GM23338 (cell line): Measurements from ENCODE around the gene PKLR. TPM values are rescaled to one million over a fixed set of nuclear protein-coding genes. Genes with fewer than 3 reads are reported as not detected.
"Not testable (repeated sequence)": the region's sequence is repeated elsewhere in the genome, so short reads cannot be mapped to it uniquely, and the experiment has no call there.

Source experiments
- ATAC-seq: fragments of 200-7000 bp; cut with Tn5 transposase; 3 replicates; pipeline ENCODE4 v1.9.1; 2020
- DNase-seq: peaks from one replicate; pipeline ENCODE4 v3.0.0-alpha.2; 2015; ENCODE audit warnings: low spot score
- H2AFZ ChIP-seq: fragments of 200-600 bp; sonication (generic); 2 replicates; pipeline ENCODE4 v1.8.0; 2016; ENCODE audit warnings: antibody characterized with exemption, mild to moderate bottlenecking, moderate library complexity
- H3F3A ChIP-seq: fragments of 200-600 bp; sonication (generic); replicated peaks from 2 replicates; pipeline ENCODE4 v1.8.0; 2017; ENCODE audit warnings: antibody characterized with exemption, mixed run types, low read depth
- H3K27ac ChIP-seq: fragments of 200-600 bp; sonication (generic); 2 replicates; pipeline ENCODE4 v1.6.1; 2016; ENCODE audit warnings: low read depth
- H3K27me3 ChIP-seq: fragments of 200-600 bp; sonication (generic); 2 replicates; pipeline ENCODE4 v1.8.0; 2016; ENCODE audit warnings: mild to moderate bottlenecking, mixed run types, moderate library complexity; ENCODE audit not compliant: insufficient read depth
- H3K36me3 ChIP-seq: fragments of 200-600 bp; sonication (generic); 2 replicates; pipeline ENCODE4 v1.8.0; 2016; ENCODE audit warnings: mild to moderate bottlenecking; ENCODE audit not compliant: insufficient read depth
- H3K4me1 ChIP-seq: fragments of 200-600 bp; sonication (generic); 2 replicates; pipeline ENCODE4 v1.8.0; 2016; ENCODE audit warnings: mild to moderate bottlenecking, moderate library complexity; ENCODE audit not compliant: insufficient read depth
- H3K4me2 ChIP-seq: fragments of 200-600 bp; sonication (generic); 2 replicates; pipeline ENCODE4 v1.7.1; 2017; ENCODE audit warnings: mixed run types
- H3K4me3 ChIP-seq: fragments of 200-600 bp; sonication (generic); 2 replicates; pipeline ENCODE4 v1.6.1; 2016; ENCODE audit warnings: mixed run types
- H3K79me2 ChIP-seq: fragments of 200-600 bp; sonication (generic); replicated peaks from 2 replicates; pipeline ENCODE4 v1.8.0; 2017; ENCODE audit warnings: mild to moderate bottlenecking; ENCODE audit not compliant: insufficient read depth
- H3K9me2 ChIP-seq: fragments of 200-600 bp; sonication (generic); 2 replicates; pipeline ENCODE4 v1.8.0; 2017; ENCODE audit not compliant: insufficient read depth
- H4K20me1 ChIP-seq: fragments of 200-600 bp; sonication (generic); replicated peaks from 2 replicates; pipeline ENCODE4 v1.8.0; 2017; ENCODE audit warnings: mild to moderate bottlenecking; ENCODE audit not compliant: insufficient read depth
- H3K27ac Mint-ChIP-seq: 2 replicates; pipeline ENCODE4 v1.8.0; 2020; ENCODE audit warnings: inconsistent platforms, mild to moderate bottlenecking, moderate library complexity, mixed read lengths
- H3K27me3 Mint-ChIP-seq: 3 replicates; pipeline ENCODE4 v1.8.0; 2022; ENCODE audit warnings: low read depth, mild to moderate bottlenecking, moderate library complexity, mixed read lengths, inconsistent platforms; ENCODE audit not compliant: insufficient read depth, poor library complexity
- H3K36me3 Mint-ChIP-seq: 3 replicates; pipeline ENCODE4 v1.8.0; 2021; ENCODE audit warnings: low read depth, mild to moderate bottlenecking, inconsistent platforms, moderate library complexity, mixed read lengths
- H3K4me1 Mint-ChIP-seq: 3 replicates; pipeline ENCODE4 v1.8.0; 2020; ENCODE audit warnings: mild to moderate bottlenecking, inconsistent platforms, mixed read lengths
- H3K4me3 Mint-ChIP-seq: 3 replicates; pipeline ENCODE4 v1.8.0; 2021; ENCODE audit warnings: moderate library complexity, mild to moderate bottlenecking, inconsistent platforms, mixed read lengths
- H3K9me3 Mint-ChIP-seq: 3 replicates; pipeline ENCODE4 v1.8.0; 2020; ENCODE audit warnings: moderate library complexity, mild to moderate bottlenecking, inconsistent platforms, mixed read lengths
- CTCF ChIP-seq, 2 experiments: fragments of 200-600 bp in 1 of 2; sonication (generic) in 1 of 2; conservative IDR thresholded peaks; 2 replicates each; pipeline versions ENCODE4 v1.5.1 to v1.6.1; 2016 to 2017; ENCODE audit warnings: antibody characterized with exemption in 2 of 2, low read depth in 2 of 2, mild to moderate bottlenecking in 2 of 2, moderate library complexity in 1 of 2
- EZH2phosphoT487 ChIP-seq: fragments of 200-600 bp; sonication (generic); IDR thresholded peaks from one replicate; pipeline ENCODE4 v1.8.1; 2018; ENCODE audit warnings: antibody characterized with exemption; ENCODE audit not compliant: unreplicated experiment
- JUNB ChIP-seq: IDR thresholded peaks from one replicate; pipeline ENCODE4 v1.6.1; 2016; ENCODE audit warnings: antibody characterized with exemption; ENCODE audit not compliant: unreplicated experiment
- POLR2AphosphoS5 ChIP-seq: IDR thresholded peaks from 2 replicates; pipeline ENCODE4 v1.6.1; 2016; ENCODE audit warnings: antibody characterized with exemption, low read depth
- STAT1 ChIP-seq: IDR thresholded peaks from one replicate; pipeline ENCODE4 v1.6.1; 2016; ENCODE audit warnings: antibody characterized with exemption; ENCODE audit not compliant: unreplicated experiment
- ZNF114 ChIP-seq: fragments of 250-450 bp; sonication (Bioruptor Pico); IDR thresholded peaks from 2 replicates; pipeline ENCODE4 v1.5.0; 2020; ENCODE audit warnings: mild to moderate bottlenecking, moderate library complexity
- polyA plus RNA-seq: library from polyadenylated mRNA; unstranded; fragments of >200 nt; fragmentation: Nextera tagmentation; extraction: Ambion mirVana; gene quantifications from 2 replicates; pipeline ENCODE4 v1.2.1, GENCODE V29; 2016
- total RNA-seq: library from RNA; depleted of rRNA; stranded (reverse); fragments of >200 nt; shearing (Covaris generic); gene quantifications from 2 replicates; pipeline ENCODE4 v1.2.3, GENCODE V29; 2014
- TF ChIP-seq, protein P1 (sequence below): fragments of 250-450 bp; sonication (Bioruptor Pico); IDR thresholded peaks from 2 replicates; pipeline ENCODE4 v1.5.0; 2020; ENCODE audit warnings: mild to moderate bottlenecking, moderate library complexity
- TF ChIP-seq, protein P2 (sequence below): IDR thresholded peaks from one replicate; pipeline ENCODE4 v1.6.1; 2018; ENCODE audit warnings: antibody characterized with exemption; ENCODE audit not compliant: unreplicated experiment
- TF ChIP-seq, protein P3 (sequence below): IDR thresholded peaks from 2 replicates; pipeline ENCODE4 v1.6.1; 2016; ENCODE audit warnings: antibody characterized with exemption

The PKLR gene
- total and polyA plus RNA-seq, 2 experiments from 2014 or later, result 2.0 to 3.7 TPM

- Histone ChIP-seq H3K4me2 (no peak overlapping the region), H4K20me1 (peaks cover 8% of the 10 kb centered on the region), H3K27ac (no peak overlapping the region), H3K27me3 (no peaks in the 10 kb centered on the region), H3K4me3 (no peak overlapping the region), H3K79me2 (0 out of 2 replicates have a peak, but pooled peaks cover 5% of the 10 kb centered on the region), H2AFZ (no peak overlapping the region), H3K9me2 (no peaks in the 10 kb centered on the region), H3K4me1 (peaks cover 5% of the 10 kb centered on the region; the same call in 1 of the 2 replicates), H3F3A (peaks cover 15% of the 10 kb centered on the region), H3K36me3 (peaks cover 16% of the 10 kb centered on the region)
- Mint-ChIP-seq H3K9me3 (no peaks in the 10 kb centered on the region), H3K4me3 (no peak overlapping the region), H3K27ac (no peak overlapping the region), H3K4me1 (peaks cover 9% of the 10 kb centered on the region), H3K36me3 (peaks cover 36% of the 10 kb centered on the region), H3K27me3 (no peaks in the 10 kb centered on the region)
- DNase-seq (no peak), ATAC-seq (no peak)
- TF ChIP-seq CTCF (conservative IDR thresholded peaks at IDR 0.05; ENCODE audit: low read depth in 2 of 2) (no peak), ZNF114 (no peak), POLR2AphosphoS5 (no peak), STAT1 (no peak), EZH2phosphoT487 (no peak), JUNB (no peak)
- TF ChIP-seq, protein P1, sequence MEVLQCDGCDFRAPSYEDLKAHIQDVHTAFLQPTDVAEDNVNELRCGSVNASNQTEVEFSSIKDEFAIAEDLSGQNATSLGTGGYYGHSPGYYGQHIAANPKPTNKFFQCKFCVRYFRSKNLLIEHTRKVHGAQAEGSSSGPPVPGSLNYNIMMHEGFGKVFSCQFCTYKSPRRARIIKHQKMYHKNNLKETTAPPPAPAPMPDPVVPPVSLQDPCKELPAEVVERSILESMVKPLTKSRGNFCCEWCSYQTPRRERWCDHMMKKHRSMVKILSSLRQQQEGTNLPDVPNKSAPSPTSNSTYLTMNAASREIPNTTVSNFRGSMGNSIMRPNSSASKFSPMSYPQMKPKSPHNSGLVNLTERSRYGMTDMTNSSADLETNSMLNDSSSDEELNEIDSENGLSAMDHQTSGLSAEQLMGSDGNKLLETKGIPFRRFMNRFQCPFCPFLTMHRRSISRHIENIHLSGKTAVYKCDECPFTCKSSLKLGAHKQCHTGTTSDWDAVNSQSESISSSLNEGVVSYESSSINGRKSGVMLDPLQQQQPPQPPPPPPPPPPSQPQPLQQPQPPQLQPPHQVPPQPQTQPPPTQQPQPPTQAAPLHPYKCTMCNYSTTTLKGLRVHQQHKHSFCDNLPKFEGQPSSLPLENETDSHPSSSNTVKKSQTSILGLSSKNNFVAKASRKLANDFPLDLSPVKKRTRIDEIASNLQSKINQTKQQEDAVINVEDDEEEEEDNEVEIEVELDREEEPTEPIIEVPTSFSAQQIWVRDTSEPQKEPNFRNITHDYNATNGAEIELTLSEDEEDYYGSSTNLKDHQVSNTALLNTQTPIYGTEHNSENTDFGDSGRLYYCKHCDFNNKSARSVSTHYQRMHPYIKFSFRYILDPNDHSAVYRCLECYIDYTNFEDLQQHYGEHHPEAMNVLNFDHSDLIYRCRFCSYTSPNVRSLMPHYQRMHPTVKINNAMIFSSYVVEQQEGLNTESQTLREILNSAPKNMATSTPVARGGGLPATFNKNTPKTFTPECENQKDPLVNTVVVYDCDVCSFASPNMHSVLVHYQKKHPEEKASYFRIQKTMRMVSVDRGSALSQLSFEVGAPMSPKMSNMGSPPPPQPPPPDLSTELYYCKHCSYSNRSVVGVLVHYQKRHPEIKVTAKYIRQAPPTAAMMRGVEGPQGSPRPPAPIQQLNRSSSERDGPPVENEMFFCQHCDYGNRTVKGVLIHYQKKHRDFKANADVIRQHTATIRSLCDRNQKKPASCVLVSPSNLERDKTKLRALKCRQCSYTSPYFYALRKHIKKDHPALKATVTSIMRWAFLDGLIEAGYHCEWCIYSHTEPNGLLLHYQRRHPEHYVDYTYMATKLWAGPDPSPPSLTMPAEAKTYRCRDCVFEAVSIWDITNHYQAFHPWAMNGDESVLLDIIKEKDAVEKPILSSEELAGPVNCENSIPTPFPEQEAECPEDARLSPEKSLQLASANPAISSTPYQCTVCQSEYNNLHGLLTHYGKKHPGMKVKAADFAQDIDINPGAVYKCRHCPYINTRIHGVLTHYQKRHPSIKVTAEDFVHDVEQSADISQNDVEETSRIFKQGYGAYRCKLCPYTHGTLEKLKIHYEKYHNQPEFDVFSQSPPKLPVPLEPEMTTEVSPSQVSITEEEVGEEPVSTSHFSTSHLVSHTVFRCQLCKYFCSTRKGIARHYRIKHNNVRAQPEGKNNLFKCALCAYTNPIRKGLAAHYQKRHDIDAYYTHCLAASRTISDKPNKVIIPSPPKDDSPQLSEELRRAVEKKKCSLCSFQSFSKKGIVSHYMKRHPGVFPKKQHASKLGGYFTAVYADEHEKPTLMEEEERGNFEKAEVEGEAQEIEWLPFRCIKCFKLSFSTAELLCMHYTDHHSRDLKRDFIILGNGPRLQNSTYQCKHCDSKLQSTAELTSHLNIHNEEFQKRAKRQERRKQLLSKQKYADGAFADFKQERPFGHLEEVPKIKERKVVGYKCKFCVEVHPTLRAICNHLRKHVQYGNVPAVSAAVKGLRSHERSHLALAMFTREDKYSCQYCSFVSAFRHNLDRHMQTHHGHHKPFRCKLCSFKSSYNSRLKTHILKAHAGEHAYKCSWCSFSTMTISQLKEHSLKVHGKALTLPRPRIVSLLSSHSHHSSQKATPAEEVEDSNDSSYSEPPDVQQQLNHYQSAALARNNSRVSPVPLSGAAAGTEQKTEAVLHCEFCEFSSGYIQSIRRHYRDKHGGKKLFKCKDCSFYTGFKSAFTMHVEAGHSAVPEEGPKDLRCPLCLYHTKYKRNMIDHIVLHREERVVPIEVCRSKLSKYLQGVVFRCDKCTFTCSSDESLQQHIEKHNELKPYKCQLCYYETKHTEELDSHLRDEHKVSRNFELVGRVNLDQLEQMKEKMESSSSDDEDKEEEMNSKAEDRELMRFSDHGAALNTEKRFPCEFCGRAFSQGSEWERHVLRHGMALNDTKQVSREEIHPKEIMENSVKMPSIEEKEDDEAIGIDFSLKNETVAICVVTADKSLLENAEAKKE (CRISPR knock-in tag), result no peak
- TF ChIP-seq, protein P2, sequence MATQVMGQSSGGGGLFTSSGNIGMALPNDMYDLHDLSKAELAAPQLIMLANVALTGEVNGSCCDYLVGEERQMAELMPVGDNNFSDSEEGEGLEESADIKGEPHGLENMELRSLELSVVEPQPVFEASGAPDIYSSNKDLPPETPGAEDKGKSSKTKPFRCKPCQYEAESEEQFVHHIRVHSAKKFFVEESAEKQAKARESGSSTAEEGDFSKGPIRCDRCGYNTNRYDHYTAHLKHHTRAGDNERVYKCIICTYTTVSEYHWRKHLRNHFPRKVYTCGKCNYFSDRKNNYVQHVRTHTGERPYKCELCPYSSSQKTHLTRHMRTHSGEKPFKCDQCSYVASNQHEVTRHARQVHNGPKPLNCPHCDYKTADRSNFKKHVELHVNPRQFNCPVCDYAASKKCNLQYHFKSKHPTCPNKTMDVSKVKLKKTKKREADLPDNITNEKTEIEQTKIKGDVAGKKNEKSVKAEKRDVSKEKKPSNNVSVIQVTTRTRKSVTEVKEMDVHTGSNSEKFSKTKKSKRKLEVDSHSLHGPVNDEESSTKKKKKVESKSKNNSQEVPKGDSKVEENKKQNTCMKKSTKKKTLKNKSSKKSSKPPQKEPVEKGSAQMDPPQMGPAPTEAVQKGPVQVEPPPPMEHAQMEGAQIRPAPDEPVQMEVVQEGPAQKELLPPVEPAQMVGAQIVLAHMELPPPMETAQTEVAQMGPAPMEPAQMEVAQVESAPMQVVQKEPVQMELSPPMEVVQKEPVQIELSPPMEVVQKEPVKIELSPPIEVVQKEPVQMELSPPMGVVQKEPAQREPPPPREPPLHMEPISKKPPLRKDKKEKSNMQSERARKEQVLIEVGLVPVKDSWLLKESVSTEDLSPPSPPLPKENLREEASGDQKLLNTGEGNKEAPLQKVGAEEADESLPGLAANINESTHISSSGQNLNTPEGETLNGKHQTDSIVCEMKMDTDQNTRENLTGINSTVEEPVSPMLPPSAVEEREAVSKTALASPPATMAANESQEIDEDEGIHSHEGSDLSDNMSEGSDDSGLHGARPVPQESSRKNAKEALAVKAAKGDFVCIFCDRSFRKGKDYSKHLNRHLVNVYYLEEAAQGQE, result no peak
- TF ChIP-seq, protein P3, sequence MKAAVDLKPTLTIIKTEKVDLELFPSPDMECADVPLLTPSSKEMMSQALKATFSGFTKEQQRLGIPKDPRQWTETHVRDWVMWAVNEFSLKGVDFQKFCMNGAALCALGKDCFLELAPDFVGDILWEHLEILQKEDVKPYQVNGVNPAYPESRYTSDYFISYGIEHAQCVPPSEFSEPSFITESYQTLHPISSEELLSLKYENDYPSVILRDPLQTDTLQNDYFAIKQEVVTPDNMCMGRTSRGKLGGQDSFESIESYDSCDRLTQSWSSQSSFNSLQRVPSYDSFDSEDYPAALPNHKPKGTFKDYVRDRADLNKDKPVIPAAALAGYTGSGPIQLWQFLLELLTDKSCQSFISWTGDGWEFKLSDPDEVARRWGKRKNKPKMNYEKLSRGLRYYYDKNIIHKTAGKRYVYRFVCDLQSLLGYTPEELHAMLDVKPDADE, result no peak
These were observed 28.9 kb upstream of the PKLR start for GRCh38 chr1:155329980-155330598.

DNA sequence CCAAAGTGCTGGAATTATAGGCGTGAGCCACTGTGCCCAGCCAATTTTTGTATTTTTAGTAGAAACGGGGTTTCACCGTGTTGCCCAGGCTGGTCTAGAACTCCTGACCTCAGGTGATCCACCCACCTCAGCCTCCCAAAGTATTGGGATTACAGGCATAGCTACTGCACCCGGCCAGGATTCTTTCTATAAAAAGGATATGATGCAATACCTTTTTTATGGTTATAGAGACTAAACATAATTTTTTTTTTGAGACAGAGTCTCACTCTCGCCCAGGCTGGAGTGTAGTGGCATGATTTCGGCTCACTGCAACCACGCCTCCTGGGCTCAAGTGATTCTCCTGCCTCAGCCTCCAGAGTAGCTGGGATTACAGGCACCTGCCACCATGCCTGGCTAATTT lies 27.6 kb upstream of the PKLR start:
- H3K27ac Mint-ChIP-seq, H3K9me3 Mint-ChIP-seq, H3K79me2 ChIP-seq, H4K20me1 ChIP-seq, H2AFZ ChIP-seq, DNase-seq, H3K4me2 ChIP-seq, H3K4me3 ChIP-seq, ATAC-seq, H3K4me3 Mint-ChIP-seq, H3K27me3 ChIP-seq, H3K9me2 ChIP-seq, H3K27me3 Mint-ChIP-seq, H3K27ac ChIP-seq, H3K4me1 Mint-ChIP-seq, H3K4me1 ChIP-seq: not testable (repeated sequence)
- peaks cover 32% of the 10 kb centered on the region for H3K36me3 Mint-ChIP-seq
- Histone ChIP-seq H3K36me3 (peaks cover 16% of the 10 kb centered on the region), H3F3A (peaks cover 23% of the 10 kb centered on the region)
